HepG2 (cell line): ENCODE data around the gene BET1L. TPM values are rescaled to one million over a fixed set of nuclear protein-coding genes. Genes with fewer than 3 reads are reported as not detected.
A peak's percentile ranks its signal among the peaks of the same experiment; 100 is the strongest.

Experiments used
- FLYWCH1 ChIP-seq: sonication (generic); formaldehyde crosslinking; IDR thresholded peaks from 2 replicates; pipeline ENCODE4 v1.8.1; 2023; ENCODE audit warnings: mild to moderate bottlenecking, missing genetic modification reagents
- HMGXB4 ChIP-seq, 2 experiments: sonication (generic) in 1 of 2; formaldehyde crosslinking in 1 of 2; IDR thresholded peaks; 2 replicates each; pipeline versions ENCODE4 v1.4.0 to v1.6.1; 2018 to 2020; ENCODE audit warnings: missing genetic modification reagents in 2 of 2, borderline replicate concordance in 1 of 2, low read depth in 1 of 2, mild to moderate bottlenecking in 1 of 2, missing biosample characterization in 1 of 2
- NFAT5 ChIP-seq: sonication (generic); formaldehyde crosslinking; IDR thresholded peaks from 2 replicates; pipeline ENCODE4 v1.4.0; 2020; ENCODE audit warnings: missing genetic modification reagents
- ONECUT2 ChIP-seq: sonication (generic); formaldehyde crosslinking; IDR thresholded peaks from 2 replicates; pipeline ENCODE4 v1.4.0; 2020; ENCODE audit warnings: missing genetic modification reagents
- PAXIP1 ChIP-seq: sonication (generic); formaldehyde crosslinking; conservative IDR thresholded peaks from 2 replicates; pipeline ENCODE4 v1.4.0; 2020; ENCODE audit warnings: mild to moderate bottlenecking, missing genetic modification reagents, moderate library complexity
- TFAP4 ChIP-seq: sonication (generic); IDR thresholded peaks from 2 replicates; pipeline ENCODE4 v1.6.1; 2016; ENCODE audit warnings: low read depth, borderline replicate concordance
- TP53 ChIP-seq: sonication (generic); formaldehyde crosslinking; conservative IDR thresholded peaks from 2 replicates; pipeline ENCODE4 v1.4.0; 2020; ENCODE audit warnings: missing genetic modification reagents
- ZBTB34 ChIP-seq: sonication (generic); formaldehyde crosslinking; IDR thresholded peaks from 2 replicates; pipeline ENCODE4 v1.8.0; 2022; ENCODE audit warnings: mild to moderate bottlenecking, missing genetic modification reagents
- ZNF580 ChIP-seq: IDR thresholded peaks from 2 replicates; pipeline ENCODE4 v1.6.1; 2016; ENCODE audit warnings: low read depth, borderline replicate concordance
- ZNF639 ChIP-seq: conservative IDR thresholded peaks from 2 replicates; pipeline ENCODE4 v1.6.1; 2018; ENCODE audit warnings: missing genetic modification reagents
- polyA plus RNA-seq, 8 experiments: library from polyadenylated mRNA; depleted of rRNA in 3 of 8; stranded (reverse) in 7 of 8; unstranded in 1 of 8; fragments of >200 nt; fragmentation: Illumina TruSeq in 4 of 8; extraction: Trizol in 4 of 8; gene quantifications; 2 replicates each; pipeline versions ENCODE4 v1.2.1 to v1.2.3, GENCODE V29; 2011 to 2016; ENCODE audit warnings: low read depth in 4 of 8, missing spikeins in 1 of 8, mixed read lengths in 1 of 8; ENCODE audit not compliant: insufficient read depth in 1 of 8
- total RNA-seq, 5 experiments: library from RNA; depleted of rRNA; stranded (reverse); fragments of >200 nt; fragmentation: Illumina TruSeq; extraction: Trizol; gene quantifications; 2 replicates each; pipeline ENCODE4 v1.2.3, GENCODE V29; 2016; ENCODE audit warnings: low read depth in 1 of 5

The BET1L gene
- total and polyA plus RNA-seq, 2 of the 13 experiments (the other 11 are each of a cell fraction or from before 2014, with no cell fraction given), result 26.2 to 59.6 TPM

GRCh38 chr11:236774-237767 is 29.9 kb upstream of the BET1L start, which contains the start of gene PSMD13 (continued):
- TF ChIP-seq ZNF639 (CRISPR knock-in tag) (peak; percentile 76; the same call in 1 of the 2 replicates), NFAT5 (peak; percentile 44; the same call in 1 of the 2 replicates), ONECUT2 (CRISPR knock-in tag) (no peak), ZBTB34 (CRISPR knock-in tag) (0 out of 2 replicates have a peak, but pooled peaks have one; percentile 49), ZNF580 (CRISPR knock-in tag) (peak; percentile 47), TFAP4 (0 out of 2 replicates have a peak, but pooled peaks have one; percentile 12), PAXIP1 (CRISPR knock-in tag) (peak; percentile 38; the same call in 1 of the 2 replicates), TP53 (CRISPR knock-in tag) (no peak), HMGXB4 (CRISPR knock-in tag; IDR thresholded peaks at IDR 0.05; ENCODE audit: borderline replicate concordance in 1 of 2, low read depth in 1 of 2) (peak in 1 of 2 experiments; percentile 60; a peak in 2 of 4 replicates), FLYWCH1 (no peak)
